GM12875 (cell line): ENCODE measurements around the gene ME3.

Source experiments
- H3K4me3 ChIP-seq: one replicate; pipeline ENCODE4 v1.5.1; 2011; ENCODE audit warnings: low read depth, low read length, control low read depth
- CTCF ChIP-seq: IDR thresholded peaks from 2 replicates; pipeline ENCODE4 v1.5.1; 2011; ENCODE audit warnings: low read depth, mild to moderate bottlenecking, control low read depth, inconsistent platforms, low read length, moderate library complexity, borderline replicate concordance; ENCODE audit not compliant: insufficient read depth

The ME3 gene

GRCh38 chr11:86672007-86672621 is at the start of gene ME3:
ME3 (minus strand) TSS chr11:86672616.
- no peak for TF ChIP-seq CTCF
- H3K4me3 ChIP-seq: peak within 1 kb of the TSS; percentile 46

- no peak overlapping the region for H3K4me3 ChIP-seq
- no peak for TF ChIP-seq CTCF
Measured at GRCh38 chr11:86722006-86722405, 49.6 kb upstream of the ME3 start.

- no peak overlapping the region for H3K4me3 ChIP-seq
Measured at GRCh38 chr11:86720546-86720945, 48.1 kb upstream of the ME3 start.

GRCh38 chr11:86719781-86720463 is 47.5 kb upstream of the ME3 start:
- no peak overlapping the region for H3K4me3 ChIP-seq

More at GRCh38 chr11:86720546-86720945, 48.1 kb upstream of the ME3 start:
- no peak for TF ChIP-seq CTCF

GRCh38 chr11:86718999-86719398 is 46.6 kb upstream of the ME3 start:
- no peak for TF ChIP-seq CTCF
- no peak overlapping the region for H3K4me3 ChIP-seq

More at GRCh38 chr11:86719781-86720463, 47.5 kb upstream of the ME3 start:
- TF ChIP-seq CTCF: no peak

GRCh38 chr11:86718521-86718920 is 46.1 kb upstream of the ME3 start:
- TF ChIP-seq CTCF: no peak
- no peak overlapping the region for H3K4me3 ChIP-seq
